PC-3 (cell line): ENCODE results near the gene SPPL2B.

Experiments
- EZH2 ChIP-seq: fragments of 300-600 bp; sonication (generic); IDR thresholded peaks from one replicate; pipeline ENCODE4 v1.6.1; 2017; ENCODE audit warnings: antibody characterized with exemption, mild to moderate bottlenecking, low read length; ENCODE audit not compliant: unreplicated experiment
- EZH2phosphoT487 ChIP-seq: fragments of 300-600 bp; sonication (generic); IDR thresholded peaks from 2 replicates; pipeline ENCODE4 v1.6.1; 2018; ENCODE audit warnings: mild to moderate bottlenecking, antibody characterized with exemption, low read length, borderline replicate concordance
- TF ChIP-seq, protein P1 (sequence below): fragments of 300-600 bp; sonication (generic); conservative IDR thresholded peaks from 2 replicates; pipeline ENCODE4 v1.5.1; 2017; ENCODE audit warnings: antibody characterized with exemption, low read depth, mild to moderate bottlenecking, low read length

DNA sequence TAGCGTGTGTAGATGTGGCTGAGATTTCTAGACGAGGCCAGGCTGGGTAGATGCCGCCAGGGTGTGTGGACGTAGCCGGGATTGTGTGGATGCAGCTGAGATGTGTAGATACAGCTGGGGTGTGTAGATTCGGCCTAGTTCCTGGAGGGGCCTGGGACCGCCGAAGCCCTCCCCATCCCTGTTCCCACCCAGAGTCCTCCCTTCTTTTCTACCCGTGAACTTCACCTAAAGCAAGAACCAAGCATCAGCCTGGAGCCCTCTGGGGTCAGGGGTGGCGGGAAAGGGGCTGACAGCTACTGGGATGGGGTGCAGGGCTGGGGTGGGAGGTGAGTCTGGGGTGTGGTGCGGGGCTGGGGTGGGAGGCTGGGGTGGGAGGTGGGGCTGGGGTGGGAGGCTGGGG lies 32.3 kb downstream of the SPPL2B start:
- TF ChIP-seq, protein P1, sequence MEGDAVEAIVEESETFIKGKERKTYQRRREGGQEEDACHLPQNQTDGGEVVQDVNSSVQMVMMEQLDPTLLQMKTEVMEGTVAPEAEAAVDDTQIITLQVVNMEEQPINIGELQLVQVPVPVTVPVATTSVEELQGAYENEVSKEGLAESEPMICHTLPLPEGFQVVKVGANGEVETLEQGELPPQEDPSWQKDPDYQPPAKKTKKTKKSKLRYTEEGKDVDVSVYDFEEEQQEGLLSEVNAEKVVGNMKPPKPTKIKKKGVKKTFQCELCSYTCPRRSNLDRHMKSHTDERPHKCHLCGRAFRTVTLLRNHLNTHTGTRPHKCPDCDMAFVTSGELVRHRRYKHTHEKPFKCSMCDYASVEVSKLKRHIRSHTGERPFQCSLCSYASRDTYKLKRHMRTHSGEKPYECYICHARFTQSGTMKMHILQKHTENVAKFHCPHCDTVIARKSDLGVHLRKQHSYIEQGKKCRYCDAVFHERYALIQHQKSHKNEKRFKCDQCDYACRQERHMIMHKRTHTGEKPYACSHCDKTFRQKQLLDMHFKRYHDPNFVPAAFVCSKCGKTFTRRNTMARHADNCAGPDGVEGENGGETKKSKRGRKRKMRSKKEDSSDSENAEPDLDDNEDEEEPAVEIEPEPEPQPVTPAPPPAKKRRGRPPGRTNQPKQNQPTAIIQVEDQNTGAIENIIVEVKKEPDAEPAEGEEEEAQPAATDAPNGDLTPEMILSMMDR, result no peak
- TF ChIP-seq EZH2phosphoT487 (no peak), EZH2 (no peak)
